CD4-positive, CD25-positive, alpha-beta regulatory T cell (primary cell): ENCODE data around the gene C1orf159. TPM values are rescaled to one million over a fixed set of nuclear protein-coding genes. Genes with fewer than 3 reads are reported as not detected.
A peak's percentile ranks its signal among the peaks of the same experiment; 100 is the strongest.

Experiments
- ATAC-seq, 2 donors: fragments of 150-1000 bp; cut with Tn5 transposase; one replicate each; pipeline ENCODE4 v1.10.0; 2021; ENCODE audit warnings: low read depth in 2 of 2, moderate number of reproducible peaks in 2 of 2, moderate library complexity in 1 of 2
- DNase-seq, 3 donors: peaks; one replicate each; pipeline versions ENCODE4 v3.0.0 to v3.0.0-alpha.2; 2012 to 2022; ENCODE audit warnings: mixed read lengths in 1 of 3
- H3K27ac ChIP-seq: one replicate; pipeline ENCODE4 v1.7.0; 2013; ENCODE audit warnings: mild to moderate bottlenecking, low read length; ENCODE audit not compliant: insufficient read depth, poor library complexity, severe bottlenecking
- H3K27me3 ChIP-seq: one replicate; pipeline ENCODE4 v1.7.0; 2013; ENCODE audit warnings: low read length; ENCODE audit not compliant: control insufficient read depth, insufficient read depth
- H3K36me3 ChIP-seq: one replicate; pipeline ENCODE4 v1.7.0; 2013; ENCODE audit warnings: mild to moderate bottlenecking, low read length, moderate library complexity; ENCODE audit not compliant: control insufficient read depth, insufficient read depth
- H3K4me1 ChIP-seq: 2 replicates; pipeline ENCODE4 v1.7.0; 2013; ENCODE audit warnings: mild to moderate bottlenecking, low read length; ENCODE audit not compliant: insufficient read depth, control insufficient read depth, poor library complexity, severe bottlenecking
- H3K4me3 ChIP-seq: one replicate; pipeline ENCODE4 v1.7.0; 2013; ENCODE audit warnings: low read depth, mild to moderate bottlenecking, low read length, moderate library complexity
- H3K9me3 ChIP-seq, 2 experiments: 1 replicate in 1 of 2; 2 replicates in 1 of 2; pipeline ENCODE4 v1.7.0; 2013; ENCODE audit warnings: low read length in 2 of 2, mild to moderate bottlenecking in 1 of 2, moderate library complexity in 1 of 2; ENCODE audit not compliant: control insufficient read depth in 2 of 2
- H3K27ac Mint-ChIP-seq, 3 donors: one replicate each; pipeline ENCODE4 v1.8.0; 2020 to 2022; ENCODE audit warnings: mild to moderate bottlenecking in 3 of 3, mixed read lengths in 3 of 3, moderate library complexity in 2 of 3
- H3K27me3 Mint-ChIP-seq: one replicate; pipeline ENCODE4 v1.8.0; 2022; ENCODE audit warnings: mild to moderate bottlenecking, mixed read lengths
- H3K36me3 Mint-ChIP-seq: one replicate; pipeline ENCODE4 v1.8.0; 2020; ENCODE audit warnings: mixed read lengths
- H3K4me1 Mint-ChIP-seq, 4 donors: one replicate each; pipeline ENCODE4 v1.8.0; 2020 to 2022; ENCODE audit warnings: mixed read lengths in 4 of 4, mild to moderate bottlenecking in 1 of 4
- H3K4me3 Mint-ChIP-seq, 4 donors: one replicate each; pipeline ENCODE4 v1.8.0; 2020 to 2022; ENCODE audit warnings: mild to moderate bottlenecking in 4 of 4, mixed read lengths in 4 of 4, moderate library complexity in 3 of 4
- H3K9me3 Mint-ChIP-seq, 7 donors: one replicate each; pipeline ENCODE4 v1.8.0; 2020 to 2022; ENCODE audit warnings: mixed read lengths in 7 of 7, mild to moderate bottlenecking in 3 of 7, moderate library complexity in 2 of 7
- polyA plus RNA-seq, 4 donors: library from polyadenylated mRNA; unstranded; fragments of 300-500 nt; fragmentation: Illumina TruSeq; gene quantifications; one replicate each; pipeline ENCODE4 v1.2.3, GENCODE V29; 2021
- total RNA-seq: library from RNA; stranded (reverse); gene quantifications from one replicate; pipeline ENCODE4 v1.2.3, GENCODE V29; 2022

C1orf159 gene
- total and polyA plus RNA-seq, 5 donors from 2014 or later, result 3.0 to 20.0 (median 4.9) TPM

- Histone ChIP-seq H3K36me3 (no peaks in the 10 kb centered on the region), H3K9me3 (no peaks in the 10 kb centered on the region), H3K27me3 (no peaks in the 10 kb centered on the region), H3K4me3 (no peak overlapping the region), H3K27ac (no peak overlapping the region), H3K4me1 (peaks cover 15% of the 10 kb centered on the region)
- Mint-ChIP-seq H3K4me1 (peaks cover 0 to 4% (median 1%) of the 10 kb centered on the region in 4 donors), H3K9me3 (peaks cover 0 to 1% (median 0%) of the 10 kb centered on the region in 7 donors), H3K36me3 (no peaks in the 10 kb centered on the region), H3K27ac (no peak overlapping the region), H3K27me3 (peaks cover 10% of the 10 kb centered on the region), H3K4me3 (no peak overlapping the region)
- no peak for DNase-seq
- no peak for ATAC-seq
Observed at GRCh38 chr1:1072849-1073742, 42.8 kb downstream of the C1orf159 start.

- H3K27me3 ChIP-seq, result no peaks in the 10 kb centered on the region
- no peaks in the 10 kb centered on the region for H3K36me3 ChIP-seq
- no peak overlapping the region for H3K4me3 ChIP-seq
- DNase-seq, result no peak
- Mint-ChIP-seq H3K27me3 (peaks cover 10% of the 10 kb centered on the region), H3K9me3 (peaks cover 0 to 1% (median 0%) of the 10 kb centered on the region in 7 donors), H3K27ac (no peak overlapping the region), H3K4me3 (no peak overlapping the region), H3K4me1 (peaks cover 0 to 5% (median 1%) of the 10 kb centered on the region in 4 donors), H3K36me3 (no peaks in the 10 kb centered on the region)
- no peak overlapping the region for H3K27ac ChIP-seq
- no peak for ATAC-seq
- H3K9me3 ChIP-seq, result no peaks in the 10 kb centered on the region
- H3K4me1 ChIP-seq, result peaks cover 18% of the 10 kb centered on the region
Observed at GRCh38 chr1:1072299-1072848, 43.5 kb downstream of the C1orf159 start.

- H3K4me3 ChIP-seq, result no peak overlapping the region
- DNase-seq (no peak), ATAC-seq (no peak)
- H3K4me1 Mint-ChIP-seq, result peaks cover 0 to 5% (median 1%) of the 10 kb centered on the region in 4 donors
- no peaks in the 10 kb centered on the region for H3K36me3 Mint-ChIP-seq
- H3K27ac ChIP-seq, result no peak overlapping the region
- H3K27me3 ChIP-seq, result no peaks in the 10 kb centered on the region
- peaks cover 0 to 1% (median 0%) of the 10 kb centered on the region in 7 donors for H3K9me3 Mint-ChIP-seq
- H3K27me3 Mint-ChIP-seq, result peaks cover 10% of the 10 kb centered on the region
- H3K27ac Mint-ChIP-seq, result no peak overlapping the region
- no peaks in the 10 kb centered on the region for H3K36me3 ChIP-seq
- peaks cover 18% of the 10 kb centered on the region for H3K4me1 ChIP-seq
- H3K9me3 ChIP-seq, result no peaks in the 10 kb centered on the region
- H3K4me3 Mint-ChIP-seq, result peak overlapping the region in 2 of 4 donors; percentile 10 to 63
Observed at GRCh38 chr1:1071486-1072298, 44.2 kb downstream of the C1orf159 start.

GRCh38 chr1:1069711-1070676 is 45.9 kb downstream of the C1orf159 start:
- Histone ChIP-seq H3K4me3 (no peak overlapping the region), H3K4me1 (peaks cover 18% of the 10 kb centered on the region), H3K27ac (no peak overlapping the region), H3K27me3 (no peaks in the 10 kb centered on the region), H3K9me3 (no peaks in the 10 kb centered on the region), H3K36me3 (no peaks in the 10 kb centered on the region)
- ATAC-seq (no peak), DNase-seq (peak in 1 of 3 donors; percentile 18)
- Mint-ChIP-seq H3K4me1 (peaks cover 0 to 10% (median 3%) of the 10 kb centered on the region in 4 donors), H3K9me3 (peaks cover 0 to 1% (median 0%) of the 10 kb centered on the region in 7 donors), H3K36me3 (no peaks in the 10 kb centered on the region), H3K4me3 (peak overlapping the region; percentile 61 to 82 (median 66)), H3K27me3 (peaks cover 10% of the 10 kb centered on the region), H3K27ac (no peak overlapping the region)

- DNase-seq (peak; percentile 84 to 90 (median 84)), ATAC-seq (peak; percentile 56 to 66)
- peak overlapping the region; percentile 70 to 87 (median 80) for H3K4me3 Mint-ChIP-seq
- Histone ChIP-seq H3K27ac (peak overlapping the region; percentile 88), H3K36me3 (no peaks in the 10 kb centered on the region), H3K27me3 (no peaks in the 10 kb centered on the region), H3K9me3 (no peaks in the 10 kb centered on the region), H3K4me3 (peak overlapping the region; percentile 53), H3K4me1 (peaks cover 22% of the 10 kb centered on the region)
- H3K27ac Mint-ChIP-seq, result peak overlapping the region in 1 of 3 donors; percentile 62
- peaks cover 0 to 10% (median 2%) of the 10 kb centered on the region in 4 donors for H3K4me1 Mint-ChIP-seq
- H3K27me3 Mint-ChIP-seq, result peaks cover 10% of the 10 kb centered on the region
- no peaks in the 10 kb centered on the region for H3K36me3 Mint-ChIP-seq
- H3K9me3 Mint-ChIP-seq, result no peaks in the 10 kb centered on the region
Observed at GRCh38 chr1:1069056-1069710, 46.7 kb downstream of the C1orf159 start.

GRCh38 chr1:1068517-1069055 is 47.3 kb downstream of the C1orf159 start:
- Mint-ChIP-seq H3K4me3 (peak overlapping the region; percentile 15 to 87 (median 73)), H3K4me1 (peaks cover 0 to 14% (median 2%) of the 10 kb centered on the region in 4 donors), H3K27me3 (peaks cover 10% of the 10 kb centered on the region), H3K9me3 (no peaks in the 10 kb centered on the region), H3K36me3 (no peaks in the 10 kb centered on the region), H3K27ac (peak overlapping the region in 1 of 3 donors; percentile 62)
- Histone ChIP-seq H3K27ac (peak overlapping the region; percentile 88), H3K36me3 (no peaks in the 10 kb centered on the region), H3K4me3 (no peak overlapping the region), H3K4me1 (peaks cover 28% of the 10 kb centered on the region), H3K9me3 (no peaks in the 10 kb centered on the region), H3K27me3 (no peaks in the 10 kb centered on the region)
- ATAC-seq, result peak; percentile 45 to 52
- peak; percentile 54 to 71 (median 67) for DNase-seq
